ENCODE measurements around the gene ADSS1.

GRCh38 chr14:104686624-104687517, 37.2 kb upstream of the ADSS1 start:
- TF ChIP-seq SPI1 (IDR thresholded peaks at IDR 0.05; ENCODE audit: low read depth, low read length) (no peak), POLR2A (IDR thresholded peaks at IDR 0.05; ENCODE audit: low read depth, low read length) (no peak), TAF1 (IDR thresholded peaks at IDR 0.05; ENCODE audit: low read depth, low read length) (no peak), POLR2AphosphoS5 (IDR thresholded peaks at IDR 0.05; ENCODE audit: low read depth, low read length) (no peak), POU2F2 (IDR thresholded peaks at IDR 0.05; ENCODE audit: low read depth, low read length) (no peak), PAX5 (IDR thresholded peaks at IDR 0.05; ENCODE audit: insufficient read depth, low read length, severe bottlenecking) (no peak)
